Measurements from ENCODE around the gene HAPLN3. TPM values are rescaled to one million over a fixed set of nuclear protein-coding genes. Genes with fewer than 3 reads are reported as not detected.

Gene HAPLN3
- total RNA-seq, 1 experiment from 2014 or later: 8.8 TPM

DNA sequence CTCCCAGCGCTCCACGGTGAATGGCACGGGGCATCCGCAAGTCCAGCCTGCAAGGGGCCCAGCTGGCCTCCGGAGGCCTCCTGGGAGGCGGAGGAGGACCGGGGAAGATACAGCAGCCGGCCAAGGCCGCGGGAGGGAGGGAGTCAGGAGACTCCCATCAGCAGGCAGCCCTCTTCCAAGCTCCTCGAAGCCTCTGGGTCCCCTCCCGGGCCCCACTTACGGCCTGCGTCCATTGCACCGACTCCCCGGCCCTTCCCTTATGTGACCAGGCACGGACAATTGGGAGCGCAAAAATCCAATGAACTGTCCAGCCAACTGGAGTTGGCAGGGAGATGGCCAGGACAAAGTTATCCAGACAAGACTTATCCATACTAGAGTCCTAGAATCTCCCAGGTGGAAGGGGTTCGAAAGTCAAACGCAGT lies 17.2 kb upstream of the HAPLN3 start:
- Mint-ChIP-seq H3K27me3 (ENCODE audit: unreplicated experiment) (peaks cover 7% of the 10 kb centered on the region), H3K9me3 (ENCODE audit: low read depth, unreplicated experiment) (no peaks in the 10 kb centered on the region), H3K4me1 (ENCODE audit: low read depth, unreplicated experiment) (peaks cover 9% of the 10 kb centered on the region), H3K36me3 (ENCODE audit: insufficient read depth, unreplicated experiment) (peaks cover 16% of the 10 kb centered on the region), H3K4me3 (ENCODE audit: low read depth, unreplicated experiment) (peak overlapping the region; percentile 85), H3K27ac (ENCODE audit: unreplicated experiment) (no peak overlapping the region)
- no TSS peak for BruUV-seq (replicated peaks)
- intact Hi-C loops (cut with micrococcal nuclease; ENCODE audit: unreplicated experiment): no loop called here
- CTCF ChIA-PET: interaction anchor here (0.9 kb wide), 1 partner anchor 91 kb away, joined by 5 read pairs; no protein-coding TSS in a partner anchor
- TF ChIP-seq, protein P1, sequence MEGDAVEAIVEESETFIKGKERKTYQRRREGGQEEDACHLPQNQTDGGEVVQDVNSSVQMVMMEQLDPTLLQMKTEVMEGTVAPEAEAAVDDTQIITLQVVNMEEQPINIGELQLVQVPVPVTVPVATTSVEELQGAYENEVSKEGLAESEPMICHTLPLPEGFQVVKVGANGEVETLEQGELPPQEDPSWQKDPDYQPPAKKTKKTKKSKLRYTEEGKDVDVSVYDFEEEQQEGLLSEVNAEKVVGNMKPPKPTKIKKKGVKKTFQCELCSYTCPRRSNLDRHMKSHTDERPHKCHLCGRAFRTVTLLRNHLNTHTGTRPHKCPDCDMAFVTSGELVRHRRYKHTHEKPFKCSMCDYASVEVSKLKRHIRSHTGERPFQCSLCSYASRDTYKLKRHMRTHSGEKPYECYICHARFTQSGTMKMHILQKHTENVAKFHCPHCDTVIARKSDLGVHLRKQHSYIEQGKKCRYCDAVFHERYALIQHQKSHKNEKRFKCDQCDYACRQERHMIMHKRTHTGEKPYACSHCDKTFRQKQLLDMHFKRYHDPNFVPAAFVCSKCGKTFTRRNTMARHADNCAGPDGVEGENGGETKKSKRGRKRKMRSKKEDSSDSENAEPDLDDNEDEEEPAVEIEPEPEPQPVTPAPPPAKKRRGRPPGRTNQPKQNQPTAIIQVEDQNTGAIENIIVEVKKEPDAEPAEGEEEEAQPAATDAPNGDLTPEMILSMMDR (IDR thresholded peaks at IDR 0.05; ENCODE audit: unreplicated experiment): no peak
- DNase-seq: no peak

DNA sequence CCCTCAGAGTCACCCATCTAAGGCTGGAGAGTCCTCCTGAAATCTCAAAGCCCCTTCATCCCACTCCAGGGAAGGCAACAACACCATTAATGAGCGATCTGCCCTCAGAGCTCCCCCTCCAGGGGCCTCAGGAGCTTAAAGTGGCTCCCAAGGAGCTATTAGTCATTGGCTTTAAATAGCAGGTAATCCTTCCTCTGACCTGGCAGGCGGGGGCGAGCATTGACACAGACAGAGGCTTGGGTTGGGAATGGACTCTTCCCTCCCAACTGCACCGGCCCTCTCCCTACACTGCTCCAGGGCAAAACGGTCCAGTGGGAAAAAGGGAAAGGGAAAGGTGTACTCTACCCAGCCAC lies 16.4 kb upstream of the HAPLN3 start:
- peak overlapping the region; percentile 85 for H3K4me3 Mint-ChIP-seq (ENCODE audit: low read depth, unreplicated experiment)
- no peaks in the 10 kb centered on the region for H3K27me3 Mint-ChIP-seq (ENCODE audit: unreplicated experiment)
- peaks cover 16% of the 10 kb centered on the region for H3K36me3 Mint-ChIP-seq (ENCODE audit: insufficient read depth, unreplicated experiment)
- BruUV-seq (replicated peaks): no TSS peak
- CTCF ChIA-PET: interaction anchor here (0.7 to 0.9 kb wide), 5 partner anchors 14 to 777 kb away, joined by 4 to 5 read pairs (median 4); no protein-coding TSS in a partner anchor
- DNase-seq: peak; percentile 38
- no peaks in the 10 kb centered on the region for H3K9me3 Mint-ChIP-seq (ENCODE audit: low read depth, unreplicated experiment)
- no peak overlapping the region for H3K27ac Mint-ChIP-seq (ENCODE audit: unreplicated experiment)
- H3K4me1 Mint-ChIP-seq (ENCODE audit: low read depth, unreplicated experiment): peaks cover 9% of the 10 kb centered on the region
- intact Hi-C loops (cut with micrococcal nuclease; ENCODE audit: unreplicated experiment): no loop called here
- TF ChIP-seq, protein P1 (IDR thresholded peaks at IDR 0.05; ENCODE audit: unreplicated experiment): no peak

DNA sequence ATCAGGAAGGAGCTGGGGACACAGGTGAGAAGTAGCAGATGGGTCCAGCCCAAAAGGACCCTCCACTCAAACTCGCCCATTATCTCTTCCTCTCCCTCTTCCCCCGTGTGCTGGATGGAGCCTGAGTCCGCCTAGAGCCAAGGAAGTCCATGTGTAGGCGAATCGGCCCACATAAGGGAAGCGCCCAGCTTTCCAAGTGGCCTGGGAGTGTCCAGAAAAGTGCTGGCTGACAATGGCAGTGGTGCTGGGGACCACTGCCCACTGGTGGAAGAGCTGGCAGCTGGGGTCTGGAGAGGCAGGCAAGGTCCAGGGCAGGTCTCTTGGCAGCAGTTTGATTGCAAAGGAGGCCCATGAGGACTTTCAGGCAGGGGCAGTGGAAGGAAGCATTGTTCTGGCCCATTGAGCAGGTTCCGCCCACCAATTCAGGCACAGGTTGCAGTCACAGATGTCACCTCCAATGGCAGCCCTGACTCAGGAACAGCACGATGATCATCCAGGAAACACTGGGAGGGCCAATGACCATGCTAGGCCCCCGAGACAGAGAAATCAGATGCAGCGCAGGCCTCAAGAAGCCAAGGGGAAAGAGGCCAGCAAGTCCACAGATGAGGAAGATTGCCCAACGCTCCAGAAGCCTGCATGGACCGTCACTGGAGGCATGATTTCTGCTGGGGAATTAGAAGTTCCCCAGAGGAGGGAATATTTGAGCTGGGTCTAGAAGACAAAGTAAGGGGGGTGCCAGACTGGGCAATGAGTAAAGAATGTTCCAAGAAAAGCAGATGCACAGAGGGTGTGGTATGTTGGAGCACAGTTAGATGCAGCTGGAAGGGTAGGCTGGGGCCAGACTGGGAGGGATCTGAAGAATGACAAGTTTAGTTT lies 14.8 kb upstream of the HAPLN3 start:
- peaks cover 16% of the 10 kb centered on the region for H3K36me3 Mint-ChIP-seq (ENCODE audit: insufficient read depth, unreplicated experiment)
- DNase-seq: no peak
- no peak overlapping the region for H3K27ac Mint-ChIP-seq (ENCODE audit: unreplicated experiment)
- H3K4me3 Mint-ChIP-seq (ENCODE audit: low read depth, unreplicated experiment): no peak overlapping the region
- peaks cover 9% of the 10 kb centered on the region for H3K4me1 Mint-ChIP-seq (ENCODE audit: low read depth, unreplicated experiment)
- no TSS peak for BruUV-seq (replicated peaks)
- TF ChIP-seq, protein P1 (IDR thresholded peaks at IDR 0.05; ENCODE audit: unreplicated experiment): no peak
- no peaks in the 10 kb centered on the region for H3K9me3 Mint-ChIP-seq (ENCODE audit: low read depth, unreplicated experiment)
- H3K27me3 Mint-ChIP-seq (ENCODE audit: unreplicated experiment): no peaks in the 10 kb centered on the region
- CTCF ChIA-PET: no interaction called here
- intact Hi-C loops (cut with micrococcal nuclease; ENCODE audit: unreplicated experiment): no loop called here

DNA sequence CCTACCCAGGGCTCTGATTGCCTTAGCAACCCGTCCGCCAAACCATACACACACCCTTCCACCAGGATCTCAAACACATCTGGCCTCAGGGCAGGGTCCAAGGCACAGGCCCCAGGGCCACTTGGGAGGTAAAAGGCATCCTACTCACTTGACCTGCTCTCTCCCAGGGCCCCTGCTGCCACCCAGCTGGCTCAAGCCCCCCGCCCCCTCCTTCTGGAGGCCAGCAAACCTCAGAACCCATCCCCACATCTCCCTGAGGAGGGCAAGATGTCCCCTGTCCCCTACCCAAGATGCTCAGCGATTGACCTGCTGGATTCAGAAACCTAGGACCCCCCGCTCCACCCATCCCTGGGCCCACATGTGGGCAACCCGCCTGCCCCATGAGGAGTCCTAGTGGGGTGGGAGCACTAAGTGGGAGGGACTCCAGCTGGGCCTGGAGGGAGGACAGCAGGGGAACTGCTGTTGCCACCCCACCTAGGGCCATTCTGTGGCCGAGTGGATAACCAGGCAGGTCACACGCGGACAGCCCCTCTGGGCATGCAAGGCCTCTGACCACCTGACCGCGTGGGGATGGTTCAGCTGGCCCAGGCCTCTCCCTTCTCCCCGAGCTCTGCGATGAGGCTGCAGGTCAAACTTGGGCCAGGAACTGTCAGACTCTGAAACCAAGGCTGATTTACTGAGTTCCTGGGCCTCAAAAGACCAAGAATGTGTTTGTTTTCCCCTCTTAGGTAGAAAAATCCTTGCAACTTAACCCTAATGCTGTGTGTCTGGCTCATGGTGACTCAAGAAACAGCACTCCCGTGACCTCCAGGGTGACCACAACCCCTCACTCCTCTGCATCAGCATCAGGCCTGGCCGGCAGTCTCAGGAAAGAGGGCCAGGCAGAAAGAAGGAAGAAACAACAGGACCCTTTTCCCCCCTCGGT lies 13.6 kb upstream of the HAPLN3 start:
- Mint-ChIP-seq H3K4me1 (ENCODE audit: low read depth, unreplicated experiment) (peaks cover 19% of the 10 kb centered on the region), H3K9me3 (ENCODE audit: low read depth, unreplicated experiment) (no peaks in the 10 kb centered on the region), H3K36me3 (ENCODE audit: insufficient read depth, unreplicated experiment) (peaks cover 16% of the 10 kb centered on the region), H3K4me3 (ENCODE audit: low read depth, unreplicated experiment) (no peak overlapping the region), H3K27ac (ENCODE audit: unreplicated experiment) (no peak overlapping the region), H3K27me3 (ENCODE audit: unreplicated experiment) (no peaks in the 10 kb centered on the region)
- CTCF ChIA-PET: interaction anchor here (1.0 kb wide), 1 partner anchor 108 kb away, joined by 3 read pairs; no protein-coding TSS in a partner anchor
- TF ChIP-seq, protein P1 (IDR thresholded peaks at IDR 0.05; ENCODE audit: unreplicated experiment): no peak
- no TSS peak for BruUV-seq (replicated peaks)
- DNase-seq: no peak
- intact Hi-C loops (cut with micrococcal nuclease; ENCODE audit: unreplicated experiment): no loop called here
